Adipose tissue (tissue), 3 donors: ENCODE data around the gene CTXND1. TPM values are rescaled to one million over a fixed set of nuclear protein-coding genes. Genes with fewer than 3 reads are reported as not detected.

Source experiments
- H3K27ac ChIP-seq: one replicate; pipeline ENCODE4 v1.5.1; 2013; ENCODE audit warnings: low read depth, low read length
- WGBS, 3 donors: extraction: QIAGEN DNeasy Blood & Tissue Kit; methylation state at CpG; one replicate each; pipeline ENCODE4 v1.1.7; 2013; 5-methylcytosine and 5-hydroxymethylcytosine counted together
- polyA plus RNA-seq, 3 donors: library from polyadenylated mRNA; stranded (reverse); fragments of 200-250 nt; gene quantifications; one replicate each; pipeline ENCODE4 v1.2.3, GENCODE V29; 2013
- donor health status: healthy with polysubstance abuse.
- donor health status: Bipolar disorder and iron deficiency.
- donor health status: healthy.

Gene CTXND1
- polyA plus RNA-seq, 3 donors = 0.12 to 0.33 (median 0.22) TPM

- 91 to 99% (median 91%) methylated on average over 4 of the region's 4 CpGs for WGBS, 3 donors
- H3K27ac ChIP-seq = no peak overlapping the region
These were observed 34.6 kb downstream of the CTXND1 start for GRCh38 chr15:80217327-80217900.

- 57 to 91% (median 89%) methylated on average over 1 of the region's 1 CpG for WGBS, 3 donors
- no peak overlapping the region for H3K27ac ChIP-seq
These were observed 35.1 kb downstream of the CTXND1 start for GRCh38 chr15:80216911-80217310.

DNA sequence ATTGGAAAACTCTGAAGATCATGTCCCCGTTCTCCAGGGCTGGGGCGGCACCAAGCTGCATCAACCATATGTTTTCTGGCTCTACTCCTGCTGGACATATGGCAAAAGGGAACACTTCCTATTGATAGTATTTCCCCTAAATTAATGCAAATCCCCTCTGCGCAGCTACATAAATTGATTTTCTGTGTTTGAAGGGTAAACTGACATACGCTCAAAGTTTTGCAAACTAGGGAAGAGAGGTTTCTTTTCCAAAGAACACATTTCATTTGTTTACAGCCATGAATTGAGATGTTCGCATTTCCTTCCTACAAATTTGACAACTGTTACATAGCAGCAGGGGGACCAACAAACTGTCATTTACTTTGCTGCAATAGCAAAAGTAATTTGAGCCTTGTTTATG is 35.9 kb downstream of the CTXND1 start:
- WGBS, 3 donors = 92 to 93% (median 93%) methylated on average over 5 of the region's 5 CpGs
- no peak overlapping the region for H3K27ac ChIP-seq

- H3K27ac ChIP-seq = no peak overlapping the region
- 63 to 88% (median 84%) methylated on average over 2 of the region's 2 CpGs for WGBS, 3 donors
These were observed 37.1 kb downstream of the CTXND1 start for GRCh38 chr15:80214910-80215309.

GRCh38 chr15:80211976-80212375 is 40.0 kb downstream of the CTXND1 start:
- H3K27ac ChIP-seq = no peak overlapping the region
- WGBS, 3 donors = 53 to 90% (median 69%) methylated on average over 1 of the region's 1 CpG

DNA sequence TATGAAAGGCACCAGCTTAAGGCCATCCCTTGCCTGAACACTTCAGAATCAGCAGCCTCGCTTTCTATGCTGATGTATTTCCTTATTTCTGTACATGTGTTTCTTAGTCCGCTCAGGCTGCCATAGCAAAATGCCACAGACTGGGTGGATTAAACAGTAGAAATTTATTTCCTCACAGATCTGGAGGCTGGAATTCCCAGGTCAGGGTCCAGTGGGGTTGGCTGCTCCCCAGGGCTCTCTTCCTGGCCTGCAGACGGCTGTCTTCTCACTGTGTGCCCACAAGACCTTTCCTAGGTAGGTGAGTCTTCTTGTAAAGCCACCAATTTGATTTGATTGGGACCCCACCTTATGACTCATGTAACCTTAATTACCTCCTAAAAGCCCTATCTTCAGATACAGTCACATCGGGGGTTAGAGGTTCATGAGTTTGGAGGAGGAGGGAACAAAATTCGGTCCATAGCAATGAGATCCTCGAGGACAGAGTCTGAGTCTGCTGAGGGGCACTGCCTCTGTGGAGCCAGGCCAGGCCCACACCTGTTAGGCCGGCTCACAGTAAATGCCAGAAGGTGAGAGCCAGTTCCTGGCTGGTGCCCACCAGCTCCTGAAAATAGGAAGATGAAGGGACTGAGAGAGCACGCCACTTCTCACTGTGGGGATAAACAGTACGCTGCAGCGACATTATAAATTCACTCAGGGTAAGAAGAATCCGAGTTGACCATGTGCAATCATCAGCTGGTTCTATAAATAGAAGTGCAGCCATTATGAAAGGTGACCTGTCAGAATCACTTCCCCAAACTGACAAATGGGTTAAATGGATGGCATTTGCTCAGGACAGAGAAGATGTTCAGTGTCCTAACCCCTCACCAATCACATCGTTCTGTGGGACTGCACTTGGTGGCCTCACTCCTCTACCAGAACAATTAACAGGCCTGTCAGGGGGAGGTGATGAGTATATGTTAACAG is 41.1 kb downstream of the CTXND1 start:
- H3K27ac ChIP-seq = no peak overlapping the region
- 56 to 75% (median 69%) methylated on average over 12 of the region's 12 CpGs for WGBS, 3 donors

DNA sequence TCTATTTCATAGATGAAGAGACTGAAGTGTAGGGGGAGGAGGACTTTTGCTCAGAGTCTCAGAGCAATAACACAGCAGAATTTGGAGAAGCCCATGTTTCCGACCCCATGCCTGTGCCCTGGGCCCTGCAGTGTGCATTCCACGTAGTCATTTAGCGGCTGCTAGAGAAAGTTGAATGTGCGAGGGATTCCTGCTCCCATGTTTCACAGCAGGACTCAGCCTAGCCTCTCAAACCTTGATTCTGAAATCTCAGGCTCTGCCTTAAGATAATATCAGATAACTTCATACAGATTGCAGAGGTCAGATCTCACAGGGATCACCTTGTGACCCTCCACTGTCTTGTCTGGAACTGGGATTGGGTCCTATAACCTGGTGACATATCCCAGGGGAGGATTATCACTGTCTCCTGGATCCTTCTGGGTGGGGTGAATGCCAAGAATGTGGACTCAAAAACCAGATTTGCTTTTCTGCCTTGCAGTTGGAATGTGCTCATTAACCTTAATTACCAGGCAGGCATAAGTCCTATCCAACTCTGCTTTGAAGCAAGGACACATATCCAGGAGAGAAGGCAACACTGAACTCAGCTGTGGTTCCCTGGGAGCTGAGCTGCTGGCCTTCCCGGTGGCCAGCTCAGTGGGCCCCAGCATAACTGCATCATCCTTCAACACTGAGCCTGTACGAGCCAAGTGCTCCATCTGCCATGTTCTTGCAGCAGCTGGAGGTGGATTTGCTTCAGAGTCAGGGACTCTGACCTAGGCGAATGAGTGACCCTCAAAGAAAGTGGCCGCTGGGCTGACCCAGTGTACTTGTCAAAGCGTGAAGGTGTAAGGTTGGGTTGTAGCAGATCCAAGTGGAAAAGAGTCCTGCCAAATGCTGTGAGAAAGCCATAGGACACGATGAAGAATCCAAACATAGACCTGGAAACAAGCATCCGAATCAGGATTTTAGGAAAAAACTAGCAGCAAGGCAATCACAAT is 43.0 kb downstream of the CTXND1 start:
- 90 to 93% (median 91%) methylated on average over 11 of the region's 11 CpGs for WGBS, 3 donors
- no peak overlapping the region for H3K27ac ChIP-seq

DNA sequence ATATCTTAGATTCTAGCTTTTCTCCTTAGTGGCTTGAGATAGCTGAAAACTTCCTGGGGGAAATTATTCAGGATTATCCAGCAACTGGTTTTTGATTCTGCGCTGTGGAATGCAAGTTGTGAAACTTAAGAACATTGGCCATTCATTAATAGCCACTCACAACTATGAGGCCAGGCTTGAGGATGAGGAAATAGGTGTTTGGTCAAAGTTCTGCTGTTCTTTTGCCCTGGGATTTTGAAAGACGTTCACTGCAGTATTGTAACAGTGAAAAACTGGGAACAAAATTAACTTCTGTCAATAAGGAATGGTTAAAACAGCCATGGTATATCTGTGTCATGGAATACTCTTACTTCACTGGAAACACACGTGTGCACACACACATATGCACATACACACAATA is 44.1 kb downstream of the CTXND1 start:
- no peak overlapping the region for H3K27ac ChIP-seq
- WGBS, 3 donors = 60 to 65% (median 63%) methylated on average over 3 of the region's 3 CpGs

GRCh38 chr15:80204231-80204630 is 47.8 kb downstream of the CTXND1 start:
- no peak overlapping the region for H3K27ac ChIP-seq

GRCh38 chr15:80203361-80203885 is 48.6 kb downstream of the CTXND1 start:
- H3K27ac ChIP-seq = no peak overlapping the region
- WGBS, 3 donors = 78 to 82% (median 80%) methylated on average over 10 of the region's 10 CpGs

More at GRCh38 chr15:80204231-80204630, 47.8 kb downstream of the CTXND1 start:
- 93 to 95% (median 94%) methylated on average over 4 of the region's 4 CpGs for WGBS, 3 donors

GRCh38 chr15:80202641-80203360 is 49.2 kb downstream of the CTXND1 start:
- WGBS, 3 donors = 57 to 63% (median 59%) methylated on average over 9 of the region's 9 CpGs

DNA sequence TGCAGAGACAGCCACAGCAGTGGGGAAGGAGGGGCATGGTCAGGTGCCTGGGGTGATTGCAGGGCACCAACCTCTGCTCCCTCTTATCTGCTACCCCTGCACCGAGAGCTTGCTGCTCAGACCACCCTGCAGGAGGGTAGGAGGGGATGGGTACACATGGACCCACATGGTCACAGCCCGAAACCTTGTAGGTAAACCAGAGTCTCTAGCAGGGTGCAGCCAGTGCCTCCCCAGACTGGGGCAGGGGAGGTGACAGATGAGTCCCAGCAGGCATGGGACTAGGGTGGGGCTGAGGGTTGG is 50.0 kb downstream of the CTXND1 start:
- WGBS, 3 donors = 50 to 91% (median 81%) methylated on average over 2 of the region's 2 CpGs
- H3K27ac ChIP-seq = no peak overlapping the region

More at GRCh38 chr15:80202641-80203360, 49.2 kb downstream of the CTXND1 start:
- H3K27ac ChIP-seq = no peak overlapping the region

DNA sequence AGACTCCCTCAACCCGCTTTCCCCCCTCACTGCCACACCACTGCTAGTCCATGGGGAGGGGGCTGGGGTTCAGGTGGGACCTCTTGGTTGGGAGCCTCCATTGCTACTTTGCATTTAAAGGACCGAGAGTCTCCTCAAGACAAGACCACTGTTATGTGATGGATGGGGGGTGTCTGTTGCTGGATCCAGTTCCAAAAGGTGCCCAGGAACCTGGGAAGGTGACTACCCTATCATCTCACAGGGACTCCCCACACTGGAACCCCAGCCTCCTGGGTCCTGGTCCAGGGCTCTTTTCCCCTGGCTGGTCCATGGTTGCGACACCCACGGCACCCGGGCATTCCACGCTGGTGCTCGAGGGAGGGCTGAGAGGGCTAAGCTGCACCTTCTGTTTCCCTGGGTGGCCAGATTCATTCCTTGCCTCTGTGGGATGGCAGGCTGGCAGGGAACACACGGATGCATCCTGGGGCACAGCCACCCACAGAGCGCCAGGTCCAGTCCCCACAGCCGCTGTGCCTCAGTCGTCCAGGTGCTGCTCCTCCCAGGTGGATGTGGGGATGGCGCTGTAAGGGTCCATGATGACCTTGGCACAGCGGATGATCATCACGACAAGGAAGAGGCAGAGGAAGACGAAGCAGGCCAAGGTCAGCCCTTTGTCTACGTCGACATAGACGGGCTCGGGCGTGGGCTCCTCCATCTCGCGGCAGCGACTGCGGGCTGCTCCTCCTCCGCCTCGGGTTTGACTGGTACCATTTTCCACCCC is 50.6 kb downstream of the CTXND1 start:
- 85 to 90% (median 85%) methylated on average over 25 to 26 of the region's 26 CpGs for WGBS, 3 donors

GRCh38 chr15:80199869-80200268 is 52.1 kb downstream of the CTXND1 start:
- H3K27ac ChIP-seq = no peak overlapping the region
- 55 to 96% (median 94%) methylated on average over 3 of the region's 3 CpGs for WGBS, 3 donors

More for the DNA sequence above, 50.6 kb downstream of the CTXND1 start:
- no peak overlapping the region for H3K27ac ChIP-seq

DNA sequence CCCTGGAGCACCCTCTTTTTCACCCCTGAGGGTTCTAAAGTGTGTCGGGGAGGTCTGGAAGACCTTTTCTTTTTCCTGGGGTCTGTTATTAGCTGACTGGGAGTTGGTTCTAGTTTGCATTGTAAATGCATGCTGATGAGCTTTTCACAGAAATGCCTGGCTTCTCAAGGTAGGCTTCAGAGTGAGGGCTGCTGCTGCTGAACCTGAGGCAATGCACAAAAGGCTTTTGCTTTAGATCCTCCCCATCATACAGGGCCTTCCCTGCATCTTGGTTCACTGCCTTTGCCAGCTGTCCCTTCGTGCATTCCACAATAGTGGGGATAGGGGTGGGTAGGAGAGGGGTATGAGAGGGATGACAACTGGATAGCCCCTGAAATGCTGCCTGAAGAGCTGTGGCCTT is 52.6 kb downstream of the CTXND1 start:
- WGBS, 3 donors = 42 to 84% (median 75%) methylated on average over 2 of the region's 2 CpGs
- no peak overlapping the region for H3K27ac ChIP-seq

DNA sequence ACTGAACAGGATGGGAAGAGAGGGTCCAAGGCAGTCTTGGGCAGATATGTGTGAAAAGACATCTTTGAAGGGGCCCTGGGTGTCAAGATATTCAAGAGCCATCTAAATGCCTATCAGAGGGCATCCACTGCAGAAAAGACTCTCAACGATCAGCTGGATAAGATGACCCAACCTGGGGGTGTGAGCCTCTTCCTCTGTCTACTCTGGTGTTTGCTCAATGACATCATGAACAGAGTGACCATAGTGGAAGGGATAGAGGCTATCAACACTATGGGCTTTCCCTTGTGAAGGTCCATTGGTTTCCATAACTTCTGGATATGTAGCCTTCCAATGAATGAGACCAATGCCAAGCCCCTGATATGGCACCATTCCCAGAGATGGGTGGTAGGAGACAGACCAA is 57.1 kb downstream of the CTXND1 start:
- H3K27ac ChIP-seq = no peak overlapping the region
- WGBS, 3 donors = 78 to 85% (median 78%) methylated on average over 1 of the region's 1 CpG

GRCh38 chr15:80194186-80194585 is 57.8 kb downstream of the CTXND1 start:
- H3K27ac ChIP-seq = no peak overlapping the region
- 77 to 98% (median 92%) methylated on average over 1 of the region's 1 CpG for WGBS, 3 donors
